K562 (cell line): Measurements from ENCODE around the gene THBS2. TPM values are rescaled to one million over a fixed set of nuclear protein-coding genes. Genes with fewer than 3 reads are reported as not detected.

Experiments used
- ATAC-seq: fragments of 200-7000 bp; cut with Tn5 transposase; 3 replicates; pipeline ENCODE4 v1.9.1; 2020; ENCODE audit warnings: moderate library complexity
- BruUV-seq: library from RNA; stranded (reverse); fragments of 400-500 nt; replicated peaks from 2 replicates; lab custom pipeline; 2021; lab: Mats Ljungman, UMichigan
- CTCF ChIA-PET: fragments of 300-600 bp; formaldehyde crosslinking; extraction: SDS; loops from one replicate; lab custom pipeline; 2021; ENCODE audit warnings: low intra/inter-chr PET ratio; lab: Yijun Ruan, JAX
- POLR2A ChIA-PET: fragments of 300-600, 350-650 bp; sonication (Branson Sonifier 250); formaldehyde crosslinking; extraction: SDS; loops from one replicate; lab custom pipeline; 2021; ENCODE audit warnings: antibody characterized with exemption, inconsistent platforms; lab: Yijun Ruan, JAX
- DNase-seq, 4 experiments: peaks; one replicate each; pipeline versions ENCODE4 v3.0.0 to v3.0.0-alpha.2; 2011 to 2018; ENCODE audit warnings: low spot score in 3 of 4, mixed read lengths in 3 of 4; ENCODE audit errors: extremely low read depth in 1 of 4
- FAIRE-seq: peaks from 2 replicates; lab custom pipeline; 2011; peaks lifted over from hg19 to GRCh38; lab: Jason Lieb, UNC
- H2AFZ ChIP-seq: 2 replicates; pipeline ENCODE4 v1.6.0; 2011; ENCODE audit warnings: low read depth, low read length, control low read depth, inconsistent platforms
- H3K27ac ChIP-seq: fragments of 200-600 bp; 3 replicates; pipeline ENCODE4 v1.8.0; 2011; ENCODE audit warnings: low read depth, mild to moderate bottlenecking, control low read depth, inconsistent platforms, low read length, moderate library complexity, mixed read lengths; ENCODE audit errors: extremely low read depth
- H3K27me3 ChIP-seq, 2 experiments: fragments of 300-600 bp in 1 of 2; 2 replicates in 1 of 2; 3 replicates in 1 of 2; pipeline versions ENCODE4 v1.6.0 to v1.8.0; 2011; ENCODE audit warnings: inconsistent platforms in 2 of 2, low read length in 2 of 2, mild to moderate bottlenecking in 1 of 2, mixed read lengths in 1 of 2, moderate library complexity in 1 of 2; ENCODE audit not compliant: control insufficient read depth in 2 of 2, insufficient read depth in 2 of 2
- H3K36me3 ChIP-seq: fragments of 300-600 bp; 3 replicates; pipeline ENCODE4 v1.8.0; 2011; ENCODE audit warnings: mild to moderate bottlenecking, low read length, inconsistent platforms; ENCODE audit not compliant: control insufficient read depth, insufficient read depth
- H3K4me1 ChIP-seq, 2 experiments: fragments of 200-600 bp in 1 of 2; replicated peaks in 1 of 2; 2 replicates in 1 of 2; 3 replicates in 1 of 2; pipeline versions ENCODE4 v1.5.1 to v1.8.0; 2011; ENCODE audit warnings: inconsistent platforms in 2 of 2, low read length in 2 of 2, mild to moderate bottlenecking in 1 of 2, mixed read lengths in 1 of 2, moderate library complexity in 1 of 2; ENCODE audit not compliant: control insufficient read depth in 2 of 2, insufficient read depth in 2 of 2
- H3K4me2 ChIP-seq: 2 replicates; pipeline ENCODE4 v1.6.1; 2011; ENCODE audit warnings: low read length, control low read depth, inconsistent platforms, mixed read lengths; ENCODE audit not compliant: insufficient read depth
- H3K4me3 ChIP-seq: fragments of 200-600 bp; sonication (generic), shearing (Covaris generic); 2 replicates; pipeline ENCODE4 v1.5.1; 2016; ENCODE audit warnings: control low read depth, inconsistent platforms
- H3K79me2 ChIP-seq: fragments of 200-600 bp; 3 replicates; pipeline ENCODE4 v1.8.0; 2011; ENCODE audit warnings: low read length, inconsistent platforms; ENCODE audit not compliant: control insufficient read depth, insufficient read depth
- H3K9ac ChIP-seq, 2 experiments: 2 replicates each; pipeline versions ENCODE4 v1.6.0 to v1.6.1; 2011; ENCODE audit warnings: low read depth in 2 of 2, low read length in 2 of 2, control low read depth in 1 of 2, inconsistent platforms in 1 of 2, mild to moderate bottlenecking in 1 of 2, mixed read lengths in 1 of 2; ENCODE audit not compliant: insufficient read depth in 1 of 2
- H3K9me1 ChIP-seq: one replicate; pipeline ENCODE4 v1.6.0; 2011; ENCODE audit warnings: inconsistent platforms, mild to moderate bottlenecking, low read length, moderate library complexity; ENCODE audit not compliant: control insufficient read depth, insufficient read depth
- H3K9me3 ChIP-seq: replicated peaks from 2 replicates; pipeline ENCODE4 v1.5.1; 2011; ENCODE audit warnings: low read depth, low read length, inconsistent platforms; ENCODE audit not compliant: control insufficient read depth, insufficient read depth
- H4K20me1 ChIP-seq: replicated peaks from 2 replicates; pipeline ENCODE4 v1.6.1; 2011; ENCODE audit warnings: low read length, inconsistent platforms, mixed read lengths; ENCODE audit not compliant: control insufficient read depth, insufficient read depth
- ARID4B ChIP-seq: sonication (generic); formaldehyde crosslinking; IDR thresholded peaks from 2 replicates; pipeline ENCODE4 v1.8.0; 2022; ENCODE audit warnings: mild to moderate bottlenecking, missing genetic modification reagents
- CREBBP ChIP-seq: IDR thresholded peaks from one replicate; pipeline ENCODE4 v1.6.1; 2012; ENCODE audit warnings: low read depth, mild to moderate bottlenecking, control low read depth, inconsistent platforms, low read length
- KDM4B ChIP-seq, 2 experiments: fragments of 450-650 bp in 1 of 2; sonication (generic) in 1 of 2; IDR thresholded peaks; 2 replicates each; pipeline ENCODE4 v1.6.1; 2016 to 2017; ENCODE audit warnings: borderline replicate concordance in 2 of 2, antibody characterized with exemption in 1 of 2, low read depth in 1 of 2, mild to moderate bottlenecking in 1 of 2
- MXI1 ChIP-seq: IDR thresholded peaks from 2 replicates; pipeline ENCODE4 v1.6.1; 2011; ENCODE audit warnings: low read depth, mild to moderate bottlenecking, improper control_type of control experiment, low read length
- NCOA1 ChIP-seq: fragments of 450-650 bp; IDR thresholded peaks from 2 replicates; pipeline ENCODE4 v1.6.1; 2016; ENCODE audit warnings: low read depth
- ZFP1 ChIP-seq: fragments of 450-650 bp; formaldehyde crosslinking; IDR thresholded peaks from 2 replicates; pipeline ENCODE4 v1.4.0; 2020; ENCODE audit warnings: mild to moderate bottlenecking, mixed read lengths
- WGBS: fragments of 100-300 bp; shearing (Covaris generic); methylation state at CpG from one replicate; pipeline ENCODE4 v1.1.6; 2016; ENCODE audit warnings: low coverage, mixed read lengths; ENCODE audit not compliant: insufficient coverage; ENCODE audit errors: missing lambda C conversion rate; 5-methylcytosine and 5-hydroxymethylcytosine counted together
- in situ Hi-C: fragments of 300-500 bp; cut with MboI; formaldehyde crosslinking; loops from 4 replicates; pipeline ENCODE4 v1.15.0; 2018; ENCODE audit warnings: inconsistent platforms, mixed read lengths
- intact Hi-C: fragments of 100-400 bp; cut with micrococcal nuclease; formaldehyde crosslinking; loops from 2 replicates; pipeline ENCODE4 v1.14.2; 2022
- polyA plus RNA-seq, 8 experiments: library from polyadenylated mRNA; depleted of rRNA in 4 of 8; stranded (reverse) in 5 of 8; unstranded in 3 of 8; fragments of >200 nt; fragmentation: Nextera tagmentation in 2 of 8; fragmentation: Illumina TruSeq in 1 of 8; extraction: Ambion mirVana in 2 of 8; extraction: Trizol in 1 of 8; gene quantifications; 2 replicates each; pipeline versions ENCODE4 v1.2.1 to v1.2.3, GENCODE V29; 2011 to 2014; ENCODE audit warnings: inconsistent platforms in 1 of 8, missing spikeins in 1 of 8
- total RNA-seq, 7 experiments: library from RNA; depleted of rRNA in 6 of 7; stranded (reverse); fragments of >200 nt in 6 of 7; fragmentation: Illumina TruSeq in 2 of 7; extraction: Trizol in 2 of 7; gene quantifications; 2 replicates each; pipeline versions ENCODE4 v1.2.1 to v1.2.3, GENCODE V29; 2011 to 2021; ENCODE audit warnings: low replicate concordance in 1 of 7

THBS2 gene
- total and polyA plus RNA-seq, 9 of the 15 experiments (the other 6 are each of a cell fraction or from before 2014, with no cell fraction given), result 0.03 to 0.11 (median 0.03) TPM; not detected in 6

- CTCF ChIA-PET, result no interaction called here
- H3K4me3 ChIP-seq, result no peak overlapping the region
- FAIRE-seq (no peak), DNase-seq (no peak), ATAC-seq (no peak)
- POLR2A ChIA-PET, result interaction anchor here (0.7 kb wide), 1 partner anchor 11 kb away, joined by 3 read pairs; no protein-coding TSS in a partner anchor
- no peaks in the 10 kb centered on the region for H3K9me1 ChIP-seq
- no peaks in the 10 kb centered on the region for H3K79me2 ChIP-seq
- H3K27me3 ChIP-seq, result peaks cover 5 to 22% of the 10 kb centered on the region in 2 experiments; a peak in 2 of 5 replicates
- no peak overlapping the region for H3K4me2 ChIP-seq
- no peaks in the 10 kb centered on the region for H3K36me3 ChIP-seq
- WGBS, result 0% methylated on average over 15 of the region's 15 CpGs
- no peak for TF ChIP-seq ZFP1 (CRISPR knock-in tag)
- no peak for TF ChIP-seq MXI1
- no peak for TF ChIP-seq NCOA1
- TF ChIP-seq KDM4B (IDR thresholded peaks at IDR 0.05; ENCODE audit: borderline replicate concordance in 2 of 2, low read depth in 1 of 2), result no peak
- no peak for TF ChIP-seq ARID4B (CRISPR knock-in tag)
- no peak for TF ChIP-seq CREBBP
- H3K4me1 ChIP-seq, result no peaks in the 10 kb centered on the region
- no peak overlapping the region for H3K27ac ChIP-seq
- H4K20me1 ChIP-seq, result no peaks in the 10 kb centered on the region
- H3K9me3 ChIP-seq, result no peaks in the 10 kb centered on the region
- H2AFZ ChIP-seq, result no peak overlapping the region
- intact Hi-C loops (no loop called here), in situ Hi-C loops (no loop called here)
- BruUV-seq, result no TSS peak
- no peak overlapping the region for H3K9ac ChIP-seq
Observed at GRCh38 chr6:169282043-169282442, 28.4 kb upstream of the THBS2 start.
